ENCODE data around the gene CCR5AS.

The CCR5AS gene

GRCh38 chr3:46395766-46396530 lies 10.9 kb downstream of the CCR5AS start:
- no CpG with 5 or more reads among the region's 6 CpGs for WGBS, 2 donors (ENCODE audit: extremely low coverage in 2 of 2, insufficient read length in 2 of 2, insufficient replicate concordance in 1 of 2)
- no peaks in the 10 kb centered on the region for H3K79me1 ChIP-seq (ENCODE audit: low read depth, low read length)
- no peak for DNase-seq (ENCODE audit: low spot score)

GRCh38 chr3:46395210-46395661 lies 11.6 kb downstream of the CCR5AS start:
- no peak overlapping the region for H3K4me2 ChIP-seq (ENCODE audit: insufficient read depth, low read length, poor library complexity, severe bottlenecking)

More at GRCh38 chr3:46395766-46396530, 10.9 kb downstream of the CCR5AS start:
- Histone ChIP-seq H2AK5ac (ENCODE audit: low read depth, low read length) (no peak overlapping the region), H3K23ac (ENCODE audit: low read depth, low read length, poor library complexity) (no peak overlapping the region), H3K9ac (ENCODE audit: low read depth, low read length, poor library complexity) (no peak overlapping the region), H3K4ac (ENCODE audit: low read length) (no peak overlapping the region), H3K36me3 (replicated peaks in 1 of 2; ENCODE audit: control insufficient read depth in 2 of 2, insufficient read depth in 2 of 2, low read length in 2 of 2) (no peaks in the 10 kb centered on the region), H4K91ac (ENCODE audit: low read depth, low read length, poor library complexity) (no peak overlapping the region), H4K8ac (ENCODE audit: low read depth, low read length) (no peak overlapping the region), H3K4me1 (ENCODE audit: control insufficient read depth in 2 of 2, insufficient read depth in 1 of 2, low read depth in 1 of 2, low read length in 2 of 2) (no peaks in the 10 kb centered on the region), H2BK120ac (ENCODE audit: low read depth, low read length) (no peak overlapping the region), H3K9me3 (replicated peaks in 1 of 2; ENCODE audit: control insufficient read depth in 2 of 2, insufficient read depth in 1 of 2, low read depth in 1 of 2, low read length in 2 of 2) (no peaks in the 10 kb centered on the region), H3K4me3 (ENCODE audit: low read length in 2 of 2) (no peak overlapping the region), H3K14ac (ENCODE audit: low read length) (no peak overlapping the region), H2BK12ac (ENCODE audit: low read length) (no peak overlapping the region), H2AFZ (ENCODE audit: low read length) (no peak overlapping the region), H2BK5ac (ENCODE audit: low read length) (no peak overlapping the region), H3K18ac (ENCODE audit: low read length) (no peak overlapping the region), H3K27ac (replicated peaks; ENCODE audit: low read length) (no peak overlapping the region), H3K27me3 (ENCODE audit: control insufficient read depth in 3 of 3, insufficient read depth in 3 of 3, low read depth in 1 of 3, low read length in 3 of 3) (no peaks in the 10 kb centered on the region), H3K4me2 (ENCODE audit: insufficient read depth, low read length, poor library complexity, severe bottlenecking) (no peak overlapping the region), H2BK15ac (ENCODE audit: low read length) (no peak overlapping the region)

GRCh38 chr3:46393554-46394434 lies 13.1 kb downstream of the CCR5AS start:
- Histone ChIP-seq H3K4me1 (ENCODE audit: control insufficient read depth in 2 of 2, insufficient read depth in 1 of 2, low read depth in 1 of 2, low read length in 2 of 2) (no peaks in the 10 kb centered on the region), H2AK5ac (ENCODE audit: low read depth, low read length) (no peak overlapping the region), H3K18ac (ENCODE audit: low read length) (no peak overlapping the region), H2BK12ac (ENCODE audit: low read length) (no peak overlapping the region), H3K4ac (ENCODE audit: low read length) (no peak overlapping the region), H2AFZ (ENCODE audit: low read length) (no peak overlapping the region), H4K8ac (ENCODE audit: low read depth, low read length) (no peak overlapping the region), H3K4me3 (ENCODE audit: low read length in 2 of 2) (no peak overlapping the region), H3K27me3 (ENCODE audit: control insufficient read depth in 3 of 3, insufficient read depth in 3 of 3, low read depth in 1 of 3, low read length in 3 of 3) (no peaks in the 10 kb centered on the region), H3K9ac (ENCODE audit: low read depth, low read length, poor library complexity) (no peak overlapping the region), H2BK5ac (ENCODE audit: low read length) (no peak overlapping the region), H2BK120ac (ENCODE audit: low read depth, low read length) (no peak overlapping the region), H3K79me1 (ENCODE audit: low read depth, low read length) (no peaks in the 10 kb centered on the region), H3K27ac (replicated peaks; ENCODE audit: low read length) (no peak overlapping the region), H3K14ac (ENCODE audit: low read length) (no peak overlapping the region), H3K9me3 (replicated peaks in 1 of 2; ENCODE audit: control insufficient read depth in 2 of 2, insufficient read depth in 1 of 2, low read depth in 1 of 2, low read length in 2 of 2) (no peaks in the 10 kb centered on the region), H2BK15ac (ENCODE audit: low read length) (no peak overlapping the region), H3K36me3 (replicated peaks in 1 of 2; ENCODE audit: control insufficient read depth in 2 of 2, insufficient read depth in 2 of 2, low read length in 2 of 2) (no peaks in the 10 kb centered on the region), H3K4me2 (ENCODE audit: insufficient read depth, low read length, poor library complexity, severe bottlenecking) (no peak overlapping the region), H3K23ac (ENCODE audit: low read depth, low read length, poor library complexity) (no peak overlapping the region), H4K91ac (ENCODE audit: low read depth, low read length, poor library complexity) (no peak overlapping the region)
- WGBS, 2 donors (ENCODE audit: extremely low coverage in 2 of 2, insufficient read length in 2 of 2, insufficient replicate concordance in 1 of 2) = no CpG with 5 or more reads among the region's 8 CpGs
- DNase-seq (ENCODE audit: low spot score) = no peak

More at GRCh38 chr3:46395210-46395661, 11.6 kb downstream of the CCR5AS start:
- Histone ChIP-seq H3K4ac (ENCODE audit: low read length) (no peak overlapping the region), H3K9me3 (replicated peaks in 1 of 2; ENCODE audit: control insufficient read depth in 2 of 2, insufficient read depth in 1 of 2, low read depth in 1 of 2, low read length in 2 of 2) (no peaks in the 10 kb centered on the region), H2BK120ac (ENCODE audit: low read depth, low read length) (no peak overlapping the region), H2BK15ac (ENCODE audit: low read length) (no peak overlapping the region), H3K9ac (ENCODE audit: low read depth, low read length, poor library complexity) (no peak overlapping the region), H2AFZ (ENCODE audit: low read length) (no peak overlapping the region), H3K4me1 (ENCODE audit: control insufficient read depth in 2 of 2, insufficient read depth in 1 of 2, low read depth in 1 of 2, low read length in 2 of 2) (no peaks in the 10 kb centered on the region), H3K14ac (ENCODE audit: low read length) (no peak overlapping the region), H3K18ac (ENCODE audit: low read length) (no peak overlapping the region), H2BK12ac (ENCODE audit: low read length) (no peak overlapping the region), H4K8ac (ENCODE audit: low read depth, low read length) (no peak overlapping the region), H3K27ac (replicated peaks; ENCODE audit: low read length) (no peak overlapping the region), H2AK5ac (ENCODE audit: low read depth, low read length) (no peak overlapping the region), H3K36me3 (replicated peaks in 1 of 2; ENCODE audit: control insufficient read depth in 2 of 2, insufficient read depth in 2 of 2, low read length in 2 of 2) (no peaks in the 10 kb centered on the region), H2BK5ac (ENCODE audit: low read length) (no peak overlapping the region), H3K23ac (ENCODE audit: low read depth, low read length, poor library complexity) (no peak overlapping the region), H3K4me3 (ENCODE audit: low read length in 2 of 2) (no peak overlapping the region), H3K79me1 (ENCODE audit: low read depth, low read length) (no peaks in the 10 kb centered on the region), H3K27me3 (ENCODE audit: control insufficient read depth in 3 of 3, insufficient read depth in 3 of 3, low read depth in 1 of 3, low read length in 3 of 3) (no peaks in the 10 kb centered on the region), H4K91ac (ENCODE audit: low read depth, low read length, poor library complexity) (no peak overlapping the region)
- WGBS, 2 donors (ENCODE audit: extremely low coverage in 2 of 2, insufficient read length in 2 of 2, insufficient replicate concordance in 1 of 2) = no CpG with 5 or more reads among the region's 6 CpGs
- DNase-seq (ENCODE audit: low spot score) = no peak

- Histone ChIP-seq H3K4me1 (ENCODE audit: control insufficient read depth in 2 of 2, insufficient read depth in 1 of 2, low read depth in 1 of 2, low read length in 2 of 2) (no peaks in the 10 kb centered on the region), H4K8ac (ENCODE audit: low read depth, low read length) (no peak overlapping the region), H3K23ac (ENCODE audit: low read depth, low read length, poor library complexity) (no peak overlapping the region), H3K4me2 (ENCODE audit: insufficient read depth, low read length, poor library complexity, severe bottlenecking) (no peak overlapping the region), H3K18ac (ENCODE audit: low read length) (no peak overlapping the region), H2BK12ac (ENCODE audit: low read length) (no peak overlapping the region), H3K27ac (replicated peaks; ENCODE audit: low read length) (no peak overlapping the region), H2AK5ac (ENCODE audit: low read depth, low read length) (no peak overlapping the region), H3K14ac (ENCODE audit: low read length) (no peak overlapping the region), H2AFZ (ENCODE audit: low read length) (no peak overlapping the region), H3K9ac (ENCODE audit: low read depth, low read length, poor library complexity) (no peak overlapping the region), H2BK15ac (ENCODE audit: low read length) (no peak overlapping the region), H3K4me3 (ENCODE audit: low read length in 2 of 2) (no peak overlapping the region), H3K27me3 (ENCODE audit: control insufficient read depth in 3 of 3, insufficient read depth in 3 of 3, low read depth in 1 of 3, low read length in 3 of 3) (no peaks in the 10 kb centered on the region), H3K36me3 (replicated peaks in 1 of 2; ENCODE audit: control insufficient read depth in 2 of 2, insufficient read depth in 2 of 2, low read length in 2 of 2) (no peaks in the 10 kb centered on the region), H2BK5ac (ENCODE audit: low read length) (no peak overlapping the region), H4K91ac (ENCODE audit: low read depth, low read length, poor library complexity) (no peak overlapping the region), H2BK120ac (ENCODE audit: low read depth, low read length) (no peak overlapping the region), H3K79me1 (ENCODE audit: low read depth, low read length) (no peaks in the 10 kb centered on the region), H3K4ac (ENCODE audit: low read length) (no peak overlapping the region), H3K9me3 (replicated peaks in 1 of 2; ENCODE audit: control insufficient read depth in 2 of 2, insufficient read depth in 1 of 2, low read depth in 1 of 2, low read length in 2 of 2) (no peaks in the 10 kb centered on the region)
- DNase-seq (ENCODE audit: low spot score) = no peak
- WGBS, 2 donors (ENCODE audit: extremely low coverage in 2 of 2, insufficient read length in 2 of 2, insufficient replicate concordance in 1 of 2) = no CpG with 5 or more reads among the region's 2 CpGs
Measured at GRCh38 chr3:46393011-46393410, 13.9 kb downstream of the CCR5AS start.
